SK-N-SH (cell line): Measurements from ENCODE around the gene TIMM17A. TPM values are rescaled to one million over a fixed set of nuclear protein-coding genes. Genes with fewer than 3 reads are reported as not detected.

Experiments used
- CTCF ChIA-PET: fragments of 300-600, 350-600 bp; formaldehyde crosslinking; extraction: SDS; loops from one replicate; lab custom pipeline; 2021; lab: Yijun Ruan, JAX
- POLR2A ChIA-PET: fragments of 350-600 bp; sonication (Branson Sonifier 250); formaldehyde crosslinking; extraction: SDS; loops from one replicate; lab custom pipeline; 2020; ENCODE audit warnings: antibody characterized with exemption, inconsistent platforms; lab: Yijun Ruan, JAX
- DNase-seq: peaks from one replicate; pipeline ENCODE4 v3.0.0; 2012
- H2AFZ ChIP-seq: fragments of 200-600 bp; sonication (generic); 2 replicates; pipeline ENCODE4 v1.8.1; 2016; ENCODE audit warnings: antibody characterized with exemption, mild to moderate bottlenecking, low read depth
- H3F3A ChIP-seq: fragments of 200-600 bp; sonication (generic); replicated peaks from 2 replicates; pipeline ENCODE3; 2016; ENCODE audit warnings: antibody characterized with exemption, mild to moderate bottlenecking; ENCODE audit not compliant: insufficient read depth
- H3K27ac ChIP-seq, 2 experiments: fragments of 200-500 bp in 1 of 2; fragments of 200-600 bp in 1 of 2; sonication (Bioruptor generic) in 1 of 2; sonication (generic), shearing (Covaris generic) in 1 of 2; 2 replicates each; pipeline versions ENCODE4 v1.5.1 to v1.6.1; 2014 to 2016; ENCODE audit warnings: low read depth in 2 of 2, inconsistent platforms in 1 of 2, low read length in 1 of 2, mild to moderate bottlenecking in 1 of 2, mixed read lengths in 1 of 2
- H3K27me3 ChIP-seq: fragments of 200-600 bp; sonication (generic), shearing (Covaris generic); 2 replicates; pipeline ENCODE4 v1.6.1; 2016; ENCODE audit warnings: mixed run types; ENCODE audit not compliant: insufficient read depth
- H3K36me3 ChIP-seq, 2 experiments: fragments of 200-500 bp in 1 of 2; fragments of 200-600 bp in 1 of 2; sonication (Bioruptor generic) in 1 of 2; sonication (generic) in 1 of 2; replicated peaks in 1 of 2; 2 replicates each; pipeline versions ENCODE3 to v1.5.1; 2014 to 2016; ENCODE audit warnings: low read length in 1 of 2, mild to moderate bottlenecking in 1 of 2; ENCODE audit not compliant: insufficient read depth in 2 of 2, control insufficient read depth in 1 of 2
- H3K4me1 ChIP-seq, 2 experiments: fragments of 200-500 bp in 1 of 2; fragments of 200-600 bp in 1 of 2; sonication (Bioruptor generic) in 1 of 2; sonication (generic), shearing (Covaris generic) in 1 of 2; 2 replicates each; pipeline versions ENCODE4 v1.5.1 to v1.6.1; 2014 to 2016; ENCODE audit warnings: low read depth in 1 of 2, low read length in 1 of 2, mixed run types in 1 of 2; ENCODE audit not compliant: insufficient read depth in 2 of 2, control insufficient read depth in 1 of 2
- H3K4me2 ChIP-seq: fragments of 200-600 bp; sonication (generic), shearing (Covaris generic); 2 replicates; pipeline ENCODE4 v1.6.1; 2017; ENCODE audit warnings: mixed run types
- H3K4me3 ChIP-seq, 2 experiments: fragments of 200-500 bp in 1 of 2; fragments of 200-600 bp in 1 of 2; sonication (Bioruptor generic) in 1 of 2; sonication (generic), shearing (Covaris generic) in 1 of 2; 2 replicates each; pipeline versions ENCODE4 v1.5.1 to v1.8.1; 2014 to 2016; ENCODE audit warnings: low read depth in 2 of 2, inconsistent platforms in 1 of 2, low read length in 1 of 2, mild to moderate bottlenecking in 1 of 2, mixed read lengths in 1 of 2, moderate library complexity in 1 of 2
- H3K79me2 ChIP-seq: fragments of 200-600 bp; sonication (generic); 2 replicates; pipeline ENCODE4 v1.8.1; 2017; ENCODE audit warnings: mild to moderate bottlenecking; ENCODE audit not compliant: insufficient read depth
- H3K9ac ChIP-seq: fragments of 200-600 bp; sonication (generic); 2 replicates; pipeline ENCODE4 v1.6.1; 2017; ENCODE audit warnings: mixed run types
- H3K9me2 ChIP-seq: fragments of 200-600 bp; sonication (generic); 2 replicates; pipeline ENCODE4 v1.6.1; 2017; ENCODE audit warnings: mixed run types
- H3K9me3 ChIP-seq: fragments of 200-600 bp; sonication (generic); 2 replicates; pipeline ENCODE4 v1.6.1; 2017; ENCODE audit warnings: mixed run types, mild to moderate bottlenecking, moderate library complexity
- H4K20me1 ChIP-seq: fragments of 200-600 bp; sonication (generic); 2 replicates; pipeline ENCODE4 v1.6.1; 2017; ENCODE audit warnings: mild to moderate bottlenecking, mixed run types; ENCODE audit not compliant: insufficient read depth
- EP300 ChIP-seq, 2 experiments: IDR thresholded peaks; 2 replicates each; pipeline versions ENCODE4 v1.4.0 to v1.6.1; 2012; ENCODE audit warnings: borderline replicate concordance in 1 of 2, low read depth in 1 of 2, low read length in 1 of 2
- EZH2phosphoT487 ChIP-seq: fragments of 200-600 bp; sonication (generic); IDR thresholded peaks from 2 replicates; pipeline ENCODE4 v1.6.1; 2017; ENCODE audit warnings: low read depth, mixed run types, mild to moderate bottlenecking, antibody characterized with exemption, moderate library complexity, borderline replicate concordance
- FOSL2 ChIP-seq: IDR thresholded peaks from 2 replicates; pipeline ENCODE4 v1.4.0; 2012; ENCODE audit warnings: low read depth, mild to moderate bottlenecking, moderate library complexity, borderline replicate concordance
- MEF2A ChIP-seq: IDR thresholded peaks from 2 replicates; pipeline ENCODE4 v1.4.0; 2012; ENCODE audit warnings: low read depth, borderline replicate concordance
- MXI1 ChIP-seq: IDR thresholded peaks from 2 replicates; pipeline ENCODE4 v1.6.1; 2012; ENCODE audit warnings: mild to moderate bottlenecking, low read depth, low read length, improper control_type of control experiment
- NFIC ChIP-seq: IDR thresholded peaks from 2 replicates; pipeline ENCODE4 v1.4.0; 2012; ENCODE audit warnings: borderline replicate concordance
- NRF1 ChIP-seq: IDR thresholded peaks from 2 replicates; pipeline ENCODE4 v1.6.1; 2012; ENCODE audit warnings: low read depth, mild to moderate bottlenecking, low read length
- PBX3 ChIP-seq: IDR thresholded peaks from 2 replicates; pipeline ENCODE4; 2012
- RAD21 ChIP-seq: IDR thresholded peaks from 2 replicates; pipeline ENCODE4 v1.6.1; 2012; ENCODE audit warnings: mild to moderate bottlenecking, low read length
- RCOR1 ChIP-seq: fragments of 150-350 bp; IDR thresholded peaks from 2 replicates; pipeline ENCODE4 v1.6.1; 2017; ENCODE audit warnings: antibody characterized with exemption, low read length
- REST ChIP-seq: IDR thresholded peaks from 2 replicates; pipeline ENCODE4 v1.6.1; 2012; ENCODE audit warnings: mild to moderate bottlenecking, low read depth, low read length, moderate library complexity
- TEAD4 ChIP-seq: IDR thresholded peaks from 2 replicates; pipeline ENCODE4 v1.4.0; 2012; ENCODE audit warnings: mild to moderate bottlenecking, borderline replicate concordance; ENCODE audit not compliant: insufficient read depth
- ZBTB33 ChIP-seq: IDR thresholded peaks from 2 replicates; pipeline ENCODE4 v1.4.0; 2012; ENCODE audit warnings: low read depth, borderline replicate concordance
- WGBS: methylation state at CpG from one replicate; pipeline ENCODE4 v1.1.6; 2017; ENCODE audit warnings: low lambda C conversion rate; 5-methylcytosine and 5-hydroxymethylcytosine counted together
- polyA plus RNA-seq, 3 experiments: library from polyadenylated mRNA; depleted of rRNA; stranded (reverse); fragments of >200 nt; gene quantifications; 2 replicates each; pipeline ENCODE4 v1.2.3, GENCODE V29; 2012

TIMM17A gene
- polyA plus RNA-seq, 1 of the 3 experiments (the other 2 are of a cell fraction): 33.6 TPM

GRCh38 chr1:201985355-201985754, 30.1 kb downstream of the TIMM17A start:
- H4K20me1 ChIP-seq: peaks cover 18% of the 10 kb centered on the region
- WGBS: 94% methylated on average over 2 of the region's 2 CpGs
- ChIA-PET CTCF (interaction anchor here (1.4 to 9.6 kb wide), 3 partner anchors 14 to 90 kb away, joined by 3 to 58 read pairs (median 13); no protein-coding TSS in a partner anchor), POLR2A (no interaction called here)
- H3K9me3 ChIP-seq: no peaks in the 10 kb centered on the region
- no peaks in the 10 kb centered on the region for H3K9me2 ChIP-seq
- H3K4me2 ChIP-seq: no peak overlapping the region
- no peaks in the 10 kb centered on the region for H3K27me3 ChIP-seq
- H3K9ac ChIP-seq: no peak overlapping the region
- no peak overlapping the region for H3K27ac ChIP-seq
- DNase-seq: no peak
- H3F3A ChIP-seq: peaks cover 11% of the 10 kb centered on the region
- H3K36me3 ChIP-seq: peaks cover 12 to 13% of the 10 kb centered on the region in 2 experiments
- H2AFZ ChIP-seq: no peak overlapping the region
- TF ChIP-seq PBX3: no peak
- no peak for TF ChIP-seq NRF1
- no peak for TF ChIP-seq REST
- TF ChIP-seq RCOR1: no peak
- TF ChIP-seq MEF2A: no peak
- peaks cover 0 to 11% of the 10 kb centered on the region in 2 experiments; a peak in 2 of 4 replicates for H3K4me1 ChIP-seq
- peaks cover 58% of the 10 kb centered on the region for H3K79me2 ChIP-seq
- H3K4me3 ChIP-seq: no peak overlapping the region

GRCh38 chr1:201988601-201989000, 33.3 kb downstream of the TIMM17A start:
- CTCF ChIA-PET: interaction anchor here (0.6 to 9.6 kb wide), 8 partner anchors 11 to 147 kb away, joined by 3 to 58 read pairs (median 5); partner anchors contain the start of genes ELF3 and GPR37L1
- POLR2A ChIA-PET: no interaction called here
- WGBS: 83% methylated on average over 7 of the region's 7 CpGs
- Histone ChIP-seq H3K79me2 (peaks cover 50% of the 10 kb centered on the region), H2AFZ (no peak overlapping the region), H3K4me1 (peaks cover 0 to 9% of the 10 kb centered on the region in 2 experiments; a peak in 2 of 4 replicates), H3K9me3 (no peaks in the 10 kb centered on the region), H3F3A (peaks cover 7% of the 10 kb centered on the region), H3K4me2 (no peak overlapping the region), H3K27me3 (no peaks in the 10 kb centered on the region), H4K20me1 (peaks cover 18% of the 10 kb centered on the region), H3K9me2 (no peaks in the 10 kb centered on the region), H3K36me3 (peaks cover 33 to 39% of the 10 kb centered on the region in 2 experiments), H3K27ac (no peak overlapping the region), H3K4me3 (no peak overlapping the region), H3K9ac (no peak overlapping the region)
- TF ChIP-seq RAD21 (no peak), FOSL2 (no peak), PBX3 (no peak), ZBTB33 (no peak), MXI1 (no peak), NFIC (no peak), EZH2phosphoT487 (no peak), EP300 (IDR thresholded peaks at IDR 0.05; ENCODE audit: borderline replicate concordance in 1 of 2, low read depth in 1 of 2, low read length in 1 of 2) (no peak), REST (no peak), TEAD4 (no peak)
- DNase-seq: no peak
